OCI-LY7 (cell line): Measurements from ENCODE around the gene RNF212B.

Source experiments
- EZH2phosphoT487 ChIP-seq: fragments of 200-600 bp; sonication (generic); IDR thresholded peaks from 2 replicates; pipeline ENCODE4 v1.6.1; 2018; ENCODE audit warnings: low read depth, borderline replicate concordance, mild to moderate bottlenecking, mixed run types, antibody characterized with exemption, low read length, moderate library complexity, mixed read lengths
- TF ChIP-seq, protein P1 (sequence below): fragments of 200-600 bp; sonication (generic); conservative IDR thresholded peaks from 2 replicates; pipeline ENCODE4 v1.5.1; 2014; ENCODE audit warnings: mild to moderate bottlenecking, antibody characterized with exemption, low read length, moderate library complexity, mixed read lengths

DNA sequence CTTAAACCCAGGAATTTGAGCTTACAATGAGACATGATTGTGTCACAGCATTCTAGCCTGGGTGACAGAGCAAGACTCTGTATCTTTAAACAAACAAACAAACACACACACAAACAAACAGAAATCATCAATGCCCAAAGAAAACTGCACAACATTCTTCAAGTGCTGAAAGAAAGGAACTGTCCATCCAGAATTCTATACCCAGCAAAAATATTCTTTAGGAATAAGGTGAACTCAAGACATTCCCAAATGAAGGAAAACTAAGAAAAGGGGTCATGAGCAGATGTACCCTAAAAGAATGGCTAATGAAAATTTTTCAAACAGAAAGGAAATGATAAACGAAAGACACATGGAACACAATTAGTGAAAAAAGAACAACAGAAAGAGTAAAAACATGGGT is 22.3 kb upstream of the RNF212B start:
- TF ChIP-seq, protein P1, sequence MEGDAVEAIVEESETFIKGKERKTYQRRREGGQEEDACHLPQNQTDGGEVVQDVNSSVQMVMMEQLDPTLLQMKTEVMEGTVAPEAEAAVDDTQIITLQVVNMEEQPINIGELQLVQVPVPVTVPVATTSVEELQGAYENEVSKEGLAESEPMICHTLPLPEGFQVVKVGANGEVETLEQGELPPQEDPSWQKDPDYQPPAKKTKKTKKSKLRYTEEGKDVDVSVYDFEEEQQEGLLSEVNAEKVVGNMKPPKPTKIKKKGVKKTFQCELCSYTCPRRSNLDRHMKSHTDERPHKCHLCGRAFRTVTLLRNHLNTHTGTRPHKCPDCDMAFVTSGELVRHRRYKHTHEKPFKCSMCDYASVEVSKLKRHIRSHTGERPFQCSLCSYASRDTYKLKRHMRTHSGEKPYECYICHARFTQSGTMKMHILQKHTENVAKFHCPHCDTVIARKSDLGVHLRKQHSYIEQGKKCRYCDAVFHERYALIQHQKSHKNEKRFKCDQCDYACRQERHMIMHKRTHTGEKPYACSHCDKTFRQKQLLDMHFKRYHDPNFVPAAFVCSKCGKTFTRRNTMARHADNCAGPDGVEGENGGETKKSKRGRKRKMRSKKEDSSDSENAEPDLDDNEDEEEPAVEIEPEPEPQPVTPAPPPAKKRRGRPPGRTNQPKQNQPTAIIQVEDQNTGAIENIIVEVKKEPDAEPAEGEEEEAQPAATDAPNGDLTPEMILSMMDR, result no peak
- no peak for TF ChIP-seq EZH2phosphoT487
